Thoracic aorta (tissue), 2 donors: ENCODE results near the gene CEP250. TPM values are rescaled to one million over a fixed set of nuclear protein-coding genes. Genes with fewer than 3 reads are reported as not detected.
A peak's percentile ranks its signal among the peaks of the same experiment; 100 is the strongest.

Experiments
- ATAC-seq: fragments of 150-250 bp; one replicate; pipeline ENCODE4 v1.8.0; 2017; ENCODE audit warnings: low read depth; ENCODE audit not compliant: insufficient number of reproducible peaks, low FRiP score
- DNase-seq: peaks from one replicate; pipeline ENCODE4 v3.0.0-alpha.2; 2020; ENCODE audit warnings: low spot score
- H3K27ac ChIP-seq, 2 donors: fragments of 200-600 bp; sonication (generic); 1 replicate in 1 of 2; 2 replicates in 1 of 2; pipeline ENCODE4 v1.5.1; 2016; ENCODE audit warnings: mild to moderate bottlenecking in 2 of 2, moderate library complexity in 2 of 2
- H3K27me3 ChIP-seq: fragments of 200-600 bp; sonication (generic); replicated peaks from 2 replicates; pipeline ENCODE4 v1.6.0; 2016; ENCODE audit warnings: mild to moderate bottlenecking; ENCODE audit not compliant: insufficient read depth
- H3K36me3 ChIP-seq: fragments of 200-600 bp; sonication (generic); one replicate; pipeline ENCODE4 v1.5.1; 2016
- H3K4me1 ChIP-seq, 2 donors: fragments of 200-600 bp; sonication (generic); 1 replicate in 1 of 2; 2 replicates in 1 of 2; pipeline versions ENCODE4 v1.5.1 to v1.6.0; 2016; ENCODE audit warnings: low read depth in 2 of 2, mild to moderate bottlenecking in 1 of 2; ENCODE audit not compliant: control insufficient read depth in 1 of 2
- H3K4me3 ChIP-seq: fragments of 200-600 bp; sonication (generic); 2 replicates; pipeline ENCODE4 v1.5.1; 2016; ENCODE audit warnings: mild to moderate bottlenecking
- H3K9me3 ChIP-seq: fragments of 200-600 bp; sonication (generic); 2 replicates; pipeline ENCODE4 v1.5.1; 2016
- CTCF ChIP-seq: fragments of 200-600 bp; sonication (generic); IDR thresholded peaks from one replicate; pipeline ENCODE4 v1.5.1; 2019; ENCODE audit warnings: antibody characterized with exemption
- total RNA-seq, 2 donors: library from RNA; depleted of rRNA; stranded (reverse); fragments of >200 nt; gene quantifications; one replicate each; pipeline versions ENCODE4 v1.1.0 to v1.2.3, GENCODE V29; 2016

Gene CEP250
- total RNA-seq, 2 donors from 2014 or later: 28.7 to 29.2 TPM

DNA sequence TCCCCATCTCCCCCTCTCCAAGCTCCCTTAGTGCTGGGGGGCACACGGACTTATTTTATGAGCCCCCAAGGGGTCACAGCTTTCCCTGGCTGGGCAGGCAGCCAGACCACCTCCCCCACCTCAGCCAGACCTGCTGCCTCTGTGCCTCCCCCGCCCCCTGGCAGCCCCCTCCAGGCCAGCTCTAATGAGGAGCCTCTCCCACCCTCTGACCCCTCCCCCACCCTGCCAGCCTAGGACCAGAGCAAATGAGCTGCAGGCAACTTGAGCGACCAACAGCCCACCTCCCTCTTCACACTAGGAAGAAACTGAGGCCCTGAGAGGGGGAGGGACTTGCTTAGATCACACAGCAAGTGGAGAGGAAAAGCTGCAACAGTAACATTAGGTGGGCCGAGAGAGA is 19.2 kb upstream of the CEP250 start:
- Histone ChIP-seq H3K27ac (no peak overlapping the region), H3K27me3 (no peaks in the 10 kb centered on the region), H3K4me1 (peaks cover 3 to 21% of the 10 kb centered on the region in 2 donors), H3K36me3 (no peaks in the 10 kb centered on the region), H3K9me3 (no peaks in the 10 kb centered on the region), H3K4me3 (no peak overlapping the region)
- ATAC-seq (no peak), DNase-seq (no peak)
- TF ChIP-seq CTCF: no peak

GRCh38 chr20:35437599-35437998 is 17.8 kb upstream of the CEP250 start:
- no peak for DNase-seq

DNA sequence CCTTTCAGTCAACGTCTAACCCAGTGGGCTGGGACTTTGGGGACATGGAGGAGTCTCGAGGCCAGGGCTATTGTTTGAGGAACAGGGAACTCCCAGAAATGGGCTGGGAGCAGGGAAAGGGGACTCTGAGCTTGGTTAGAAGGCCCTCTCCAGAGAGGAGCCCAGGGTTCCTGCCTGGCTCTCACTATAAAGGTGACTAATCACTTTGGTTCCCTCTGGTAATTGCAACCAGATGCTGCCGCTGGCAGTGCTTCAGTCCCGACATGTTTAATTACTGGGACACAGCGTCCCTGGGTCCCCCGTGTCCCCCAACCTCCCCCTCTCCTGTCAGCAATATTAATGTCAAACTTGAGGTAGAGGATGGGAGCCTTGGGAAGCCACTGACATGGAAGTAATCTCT is 12.4 kb upstream of the CEP250 start:
- no peaks in the 10 kb centered on the region for H3K27me3 ChIP-seq

More at GRCh38 chr20:35437599-35437998, 17.8 kb upstream of the CEP250 start:
- ATAC-seq: no peak
- Histone ChIP-seq H3K4me1 (peaks cover 3 to 21% of the 10 kb centered on the region in 2 donors), H3K27me3 (no peaks in the 10 kb centered on the region), H3K9me3 (no peaks in the 10 kb centered on the region), H3K27ac (peak overlapping the region; percentile 67 to 85), H3K4me3 (peak overlapping the region; percentile 66), H3K36me3 (no peaks in the 10 kb centered on the region)
- no peak for TF ChIP-seq CTCF

DNA sequence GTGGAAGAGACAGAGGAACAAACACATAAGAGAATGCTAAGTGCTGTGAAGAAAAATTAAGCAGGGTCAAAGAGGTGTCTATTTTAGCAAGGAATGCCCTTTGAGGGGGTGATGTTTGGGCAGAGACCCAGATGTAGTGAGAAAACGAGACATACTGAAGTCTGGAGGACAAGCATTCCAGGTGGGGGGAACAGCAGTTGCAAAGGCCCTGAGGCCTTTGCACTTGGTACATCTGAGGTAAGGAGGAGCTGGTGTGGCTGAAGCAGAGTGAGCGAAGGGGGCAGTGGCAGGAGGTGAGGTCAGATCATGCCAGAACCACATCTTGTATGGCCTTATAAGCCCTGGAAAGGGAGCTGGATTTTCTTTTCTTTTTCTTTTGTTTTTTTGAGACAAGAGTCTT is 11.2 kb upstream of the CEP250 start:
- ATAC-seq (no peak), DNase-seq (no peak)
- Histone ChIP-seq H3K36me3 (no peaks in the 10 kb centered on the region), H3K4me3 (no peak overlapping the region), H3K9me3 (no peaks in the 10 kb centered on the region), H3K27me3 (no peaks in the 10 kb centered on the region), H3K27ac (no peak overlapping the region), H3K4me1 (peaks cover 0 to 3% of the 10 kb centered on the region in 2 donors)
- no peak for TF ChIP-seq CTCF

More for the DNA sequence above, 12.4 kb upstream of the CEP250 start:
- Histone ChIP-seq H3K4me3 (no peak overlapping the region), H3K4me1 (peaks cover 3 to 14% of the 10 kb centered on the region in 2 donors), H3K27ac (no peak overlapping the region), H3K36me3 (no peaks in the 10 kb centered on the region), H3K9me3 (no peaks in the 10 kb centered on the region)
- ATAC-seq (no peak), DNase-seq (no peak)
- TF ChIP-seq CTCF: no peak

- Histone ChIP-seq H3K36me3 (no peaks in the 10 kb centered on the region), H3K9me3 (no peaks in the 10 kb centered on the region), H3K27ac (no peak overlapping the region), H3K4me3 (peak overlapping the region; percentile 77), H3K27me3 (no peaks in the 10 kb centered on the region), H3K4me1 (no peaks in the 10 kb centered on the region)
- no peak for TF ChIP-seq CTCF
- ATAC-seq: no peak
- no peak for DNase-seq
Measured at GRCh38 chr20:35446356-35447078, 8.9 kb upstream of the CEP250 start.
